GM18519 (cell line): ENCODE results near the gene MCC.

ENCODE experiments used
- ATAC-seq: cut with Tn5 transposase; IDR thresholded peaks from one replicate; pipeline ENCODE4 v1.9.1; 2021; ENCODE audit warnings: mild to moderate bottlenecking, moderate library complexity; ENCODE audit not compliant: unreplicated experiment, low FRiP score

The MCC gene

DNA sequence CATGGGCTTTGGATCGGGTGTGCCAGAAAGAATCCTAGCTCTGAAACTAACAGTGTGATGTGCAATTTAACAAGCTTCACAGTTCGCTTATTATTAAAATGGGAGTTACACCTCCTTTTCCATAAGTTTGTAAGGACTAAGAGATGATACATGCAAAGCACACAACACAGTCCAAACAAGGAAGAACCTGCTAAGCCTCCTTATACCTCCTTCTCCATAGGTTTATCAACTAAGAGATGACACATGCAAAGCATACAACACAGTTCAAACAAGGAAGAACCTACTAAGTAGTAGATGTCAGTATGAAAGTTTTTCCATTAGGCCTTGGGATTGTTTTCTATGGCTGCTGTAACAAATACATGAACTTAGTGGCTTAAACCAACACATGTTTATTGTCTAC, 295.7 kb downstream of the MCC start:
- ATAC-seq, result no peak

DNA sequence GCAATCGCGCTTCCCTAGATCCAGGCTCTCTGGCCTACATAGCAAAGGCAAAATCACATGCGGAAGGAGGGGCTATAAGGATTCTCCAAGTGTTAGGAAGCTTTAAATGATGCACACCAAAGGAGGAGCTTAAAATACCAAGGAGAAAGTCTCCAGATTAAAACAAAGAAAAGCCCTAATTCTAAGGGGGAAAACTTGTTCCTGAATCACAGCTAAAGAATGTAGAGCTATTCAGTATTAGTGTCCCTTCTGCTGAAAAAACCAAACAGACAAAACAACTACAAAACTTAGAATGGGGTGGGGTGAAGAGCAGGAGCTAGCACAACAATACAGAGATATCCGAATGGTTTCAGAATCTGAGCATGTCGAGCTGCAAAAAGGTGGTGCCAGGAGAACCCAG, 297.9 kb downstream of the MCC start:
- no peak for ATAC-seq

GRCh38 chr5:113189291-113189690, 299.0 kb downstream of the MCC start:
- ATAC-seq, result no peak

GRCh38 chr5:113188436-113188835, 299.8 kb downstream of the MCC start:
- no peak for ATAC-seq

DNA sequence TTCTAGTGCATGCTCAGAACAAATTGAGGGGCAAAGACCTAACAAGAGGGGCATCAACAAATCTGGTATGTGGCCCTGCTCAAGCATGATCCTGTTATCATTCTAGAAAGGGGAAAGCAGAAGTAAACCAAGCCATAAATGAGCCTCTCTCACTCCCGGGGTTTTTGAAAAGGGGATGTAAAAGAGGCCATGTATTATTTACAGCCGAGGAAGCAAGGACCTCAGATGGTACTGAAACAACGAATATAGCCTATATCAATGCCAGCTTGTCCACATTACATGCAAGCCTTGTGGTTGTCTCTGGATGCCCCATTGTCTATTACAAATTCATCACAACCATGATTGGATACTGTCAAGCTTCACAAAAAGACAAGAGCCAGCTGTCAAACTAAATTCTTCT, 300.3 kb downstream of the MCC start:
- peak; percentile 45 for ATAC-seq

DNA sequence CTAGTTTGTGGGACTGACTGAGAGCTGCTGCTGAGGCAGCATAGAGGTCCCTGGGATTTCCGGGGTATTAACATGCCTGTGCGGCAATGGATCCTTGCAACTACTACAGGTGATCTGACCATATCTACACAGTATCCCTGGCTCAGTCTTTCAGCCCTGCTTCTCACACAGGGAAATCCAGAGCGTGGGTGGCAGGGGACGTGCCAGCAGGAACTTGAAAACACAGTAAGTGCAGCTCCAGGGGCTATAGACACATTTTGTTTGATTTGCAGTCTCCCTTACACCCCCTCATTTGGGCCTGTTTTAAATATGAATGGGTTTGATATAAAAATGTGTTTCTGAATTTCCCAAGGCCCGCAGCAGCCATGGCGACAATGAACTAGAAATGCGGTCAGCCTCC, 302.2 kb downstream of the MCC start:
- no peak for ATAC-seq

GRCh38 chr5:113183694-113184093, 304.6 kb downstream of the MCC start:
- ATAC-seq, result no peak

DNA sequence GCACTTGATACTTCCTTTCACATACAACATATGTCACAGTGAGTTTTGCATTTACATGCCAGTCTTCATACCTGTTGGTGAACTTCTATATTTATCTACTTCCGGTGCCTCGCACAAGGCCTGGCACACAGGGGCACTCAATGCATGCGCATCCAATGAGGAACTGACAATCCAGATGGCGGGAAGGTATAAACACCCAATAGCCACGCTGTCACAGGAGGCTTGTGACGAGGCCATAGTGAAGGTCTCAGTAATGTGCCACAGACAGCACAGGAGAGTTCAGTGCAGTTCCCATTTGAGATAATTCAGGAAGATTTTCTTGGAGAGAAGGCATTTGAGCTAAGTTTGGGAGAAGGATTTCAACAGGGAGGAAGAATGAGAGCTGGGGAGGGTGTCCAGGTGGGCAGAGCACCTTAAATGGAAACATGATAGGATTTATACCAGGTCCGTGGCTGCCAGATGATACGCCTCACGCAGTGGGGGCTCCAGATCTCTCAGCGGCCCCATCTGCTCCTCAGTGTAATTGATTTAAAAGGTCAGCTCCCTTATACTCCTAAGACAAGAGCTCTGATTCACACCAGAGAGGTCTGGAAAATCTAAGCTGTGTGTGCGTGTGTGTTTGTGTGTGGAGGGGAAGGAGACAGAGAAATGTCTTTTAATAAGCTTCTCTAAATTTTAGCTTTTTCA, 305.5 kb downstream of the MCC start:
- ATAC-seq, result no peak

- no peak for ATAC-seq
Observed at GRCh38 chr5:113181853-113182490, 306.3 kb downstream of the MCC start.

DNA sequence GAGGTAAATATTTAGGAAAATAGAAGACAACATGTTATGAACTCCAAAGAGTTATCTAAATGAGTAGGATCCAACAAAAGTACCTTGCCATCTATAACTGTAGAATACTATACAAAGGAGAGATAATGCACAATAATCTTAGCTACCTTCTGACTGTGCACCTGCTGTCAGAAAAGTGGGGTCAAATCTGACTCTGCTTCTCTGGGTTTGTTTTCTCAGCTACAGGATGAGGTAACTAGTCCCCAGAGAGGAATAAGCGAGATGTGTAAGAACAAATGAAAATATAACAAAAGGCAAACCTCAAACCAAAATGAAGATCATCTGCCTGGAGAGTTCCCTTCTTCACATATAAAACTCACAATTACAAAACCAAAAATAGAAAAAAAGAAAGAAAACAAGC, 306.8 kb downstream of the MCC start:
- no peak for ATAC-seq

DNA sequence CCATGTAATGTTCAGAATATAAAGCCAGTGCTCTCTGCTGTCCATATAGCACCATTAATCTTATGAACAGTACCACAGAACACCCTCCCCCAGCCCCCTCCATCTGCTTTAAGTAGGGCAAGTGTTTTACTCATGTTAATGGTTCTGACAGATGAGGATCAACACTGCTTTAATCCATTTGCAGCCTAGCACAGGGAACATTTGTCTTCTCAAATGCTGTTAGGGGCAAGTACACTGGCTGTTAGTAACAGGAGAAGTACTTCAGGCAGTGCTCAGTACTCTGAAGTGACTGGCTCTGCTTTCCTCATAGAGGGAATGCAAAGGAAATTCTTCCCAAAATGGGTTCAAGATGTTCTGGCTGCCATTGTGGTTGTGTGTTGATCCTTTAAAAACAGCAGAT, 309.1 kb downstream of the MCC start:
- no peak for ATAC-seq

DNA sequence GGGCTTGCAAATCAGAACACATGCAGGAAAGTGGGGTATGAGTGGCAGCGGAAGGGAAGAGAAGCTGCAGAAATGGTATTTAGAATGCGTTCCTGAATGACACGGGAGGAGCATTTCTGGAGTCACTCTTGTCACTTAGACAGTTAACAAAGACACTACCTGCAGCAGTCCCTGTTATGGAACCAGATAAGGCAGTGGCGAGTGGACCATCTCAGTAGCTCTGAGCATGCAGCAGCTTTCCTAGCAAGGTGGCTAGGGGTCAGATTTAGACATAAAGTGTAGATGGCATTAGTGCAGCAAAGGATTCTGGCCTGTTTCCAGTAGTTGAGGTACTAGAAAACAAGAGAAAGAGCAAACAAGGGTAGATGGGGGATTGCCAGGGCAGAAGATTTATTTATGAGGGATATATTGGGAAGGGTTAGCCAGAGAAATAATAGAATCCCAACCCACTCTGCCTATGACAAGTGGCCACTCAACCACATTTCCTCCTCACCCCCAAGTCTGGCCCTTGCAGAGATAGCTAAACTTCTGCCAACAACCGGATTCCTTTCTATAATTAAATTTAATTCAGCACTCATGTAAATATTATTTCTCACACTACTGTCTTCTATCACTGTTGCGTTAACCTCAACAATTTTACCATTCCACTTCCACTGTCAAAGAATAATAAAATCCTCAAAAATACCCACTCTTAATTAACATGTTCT, 310.0 kb downstream of the MCC start:
- no peak for ATAC-seq

DNA sequence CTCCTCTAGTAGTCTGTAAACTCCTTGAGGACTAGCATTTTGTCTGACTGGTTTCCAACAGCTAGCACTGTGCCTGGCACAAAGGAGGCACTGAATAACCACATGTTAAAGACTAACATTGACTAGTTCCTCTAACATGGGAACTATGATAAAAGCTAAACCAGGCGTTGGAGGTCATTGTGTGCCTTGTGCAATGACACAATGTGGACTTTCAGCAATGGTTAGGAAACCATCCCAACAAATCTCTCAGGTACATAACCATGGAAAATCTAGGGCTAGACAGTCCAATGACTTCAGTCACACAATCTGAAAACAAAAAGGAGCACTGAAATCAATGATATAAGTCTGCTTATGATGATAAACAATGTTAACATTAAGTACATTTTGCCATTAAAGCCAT, 311.0 kb downstream of the MCC start:
- no peak for ATAC-seq

GRCh38 chr5:113176734-113177133, 311.5 kb downstream of the MCC start:
- no peak for ATAC-seq

- ATAC-seq, result no peak
Observed at GRCh38 chr5:113176196-113176595, 312.1 kb downstream of the MCC start.

- ATAC-seq, result no peak
Observed at GRCh38 chr5:113172231-113172826, 315.9 kb downstream of the MCC start.

GRCh38 chr5:113171520-113171919, 316.7 kb downstream of the MCC start:
- no peak for ATAC-seq

DNA sequence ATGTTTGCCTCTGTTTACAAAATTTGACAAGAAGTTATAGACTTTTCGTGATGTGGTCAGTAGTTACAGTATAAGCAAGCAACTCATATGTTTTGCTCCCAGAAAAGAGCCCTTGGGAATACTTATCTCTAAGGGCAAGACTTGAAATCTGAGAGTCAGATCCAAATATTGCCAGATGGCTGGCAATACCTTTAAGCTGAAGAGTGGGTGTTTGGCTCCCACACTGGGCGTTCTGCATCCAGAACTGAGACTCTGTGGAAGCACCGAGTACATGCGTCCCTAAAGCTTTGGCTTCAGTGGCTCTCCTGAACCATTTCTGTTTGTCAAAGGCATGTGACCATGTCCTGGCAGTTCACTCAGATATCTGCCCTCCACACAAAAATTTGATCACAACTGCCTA, 317.5 kb downstream of the MCC start:
- ATAC-seq, result no peak

DNA sequence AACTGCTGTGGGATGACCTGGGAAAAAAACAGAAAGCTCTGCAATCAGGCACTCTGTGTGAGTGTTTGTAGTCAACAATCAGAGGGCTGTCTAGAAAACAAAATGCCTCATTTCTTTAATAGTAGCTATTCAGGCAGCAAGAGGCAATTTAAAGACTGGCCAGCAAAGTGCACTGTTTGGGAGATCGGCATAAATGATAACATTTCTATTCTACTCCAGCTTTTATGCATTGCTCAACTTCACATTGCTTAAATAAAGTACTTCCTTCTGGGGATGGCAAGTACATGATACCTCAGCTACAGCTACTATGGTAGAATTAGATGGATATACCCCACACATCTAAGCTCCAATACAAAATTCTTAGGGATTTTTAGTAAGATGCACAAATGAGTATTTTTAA, 318.5 kb downstream of the MCC start:
- ATAC-seq, result no peak

DNA sequence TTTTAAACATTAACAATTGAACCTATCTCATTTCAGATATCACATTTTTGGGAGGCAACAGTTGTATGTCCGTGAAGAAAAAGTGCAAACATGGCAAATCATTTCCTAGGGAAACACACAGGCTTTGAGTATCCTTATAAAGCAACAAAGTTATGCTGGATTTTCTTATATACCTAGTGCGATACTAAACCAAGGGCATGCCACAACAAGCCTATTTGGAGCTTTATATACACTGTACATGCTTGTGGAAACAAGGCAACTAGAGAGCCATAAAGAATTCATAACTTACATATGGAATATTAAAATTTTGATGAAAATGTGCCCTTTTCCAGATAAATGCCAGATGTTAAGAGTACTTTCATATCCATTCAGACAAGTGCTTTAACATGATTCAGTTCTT, 320.3 kb downstream of the MCC start:
- ATAC-seq, result no peak

GRCh38 chr5:113166852-113167366, 321.3 kb downstream of the MCC start:
- ATAC-seq, result no peak
